Measurements from ENCODE around the gene CUX1. TPM values are rescaled to one million over a fixed set of nuclear protein-coding genes. Genes with fewer than 3 reads are reported as not detected.
"Not testable (repeated sequence)": the region's sequence is repeated elsewhere in the genome, so short reads cannot be mapped to it uniquely, and the experiment has no call there.

CUX1 gene
- total RNA-seq, 1 experiment from 2014 or later, result 36.5 TPM

GRCh38 chr7:101823096-101823495 is 5.7 kb downstream of the CUX1 start:
- DNase-seq (ENCODE audit: low spot score), result no peak

- no peak for DNase-seq (ENCODE audit: low spot score)
Observed at GRCh38 chr7:101823596-101823995, 6.2 kb downstream of the CUX1 start.

GRCh38 chr7:101824440-101824839 is 7.0 kb downstream of the CUX1 start:
- no peak for DNase-seq (ENCODE audit: low spot score)

GRCh38 chr7:101826081-101826835 is 8.8 kb downstream of the CUX1 start:
- DNase-seq (ENCODE audit: low spot score), result no peak

- no peak for DNase-seq (ENCODE audit: low spot score)
Observed at GRCh38 chr7:101828301-101829020, 11.0 kb downstream of the CUX1 start.

GRCh38 chr7:101829374-101829773 is 11.9 kb downstream of the CUX1 start:
- DNase-seq (ENCODE audit: low spot score), result no peak

- DNase-seq (ENCODE audit: low spot score), result no peak
Observed at GRCh38 chr7:101829821-101830220, 12.4 kb downstream of the CUX1 start.

- not testable (repeated sequence) for DNase-seq (ENCODE audit: low spot score)
Observed at GRCh38 chr7:101831396-101831795, 14.0 kb downstream of the CUX1 start.

GRCh38 chr7:101832205-101832631 is 14.8 kb downstream of the CUX1 start:
- DNase-seq (ENCODE audit: low spot score), result no peak

GRCh38 chr7:101832685-101833375 is 15.4 kb downstream of the CUX1 start:
- no peak for DNase-seq (ENCODE audit: low spot score)

- no peak for DNase-seq (ENCODE audit: low spot score)
Observed at GRCh38 chr7:101833799-101834198, 16.4 kb downstream of the CUX1 start.

GRCh38 chr7:101835136-101835535 is 17.7 kb downstream of the CUX1 start:
- no peak for DNase-seq (ENCODE audit: low spot score)

- not testable (repeated sequence) for DNase-seq (ENCODE audit: low spot score)
Observed at GRCh38 chr7:101837433-101837832, 20.0 kb downstream of the CUX1 start.

GRCh38 chr7:101838837-101839483 is 21.5 kb downstream of the CUX1 start:
- DNase-seq (ENCODE audit: low spot score), result no peak

GRCh38 chr7:101841328-101841727 is 23.9 kb downstream of the CUX1 start:
- DNase-seq (ENCODE audit: low spot score), result no peak

GRCh38 chr7:101843293-101844271 is 26.2 kb downstream of the CUX1 start:
- no peak for DNase-seq (ENCODE audit: low spot score)

GRCh38 chr7:101845974-101846373 is 28.5 kb downstream of the CUX1 start:
- DNase-seq (ENCODE audit: low spot score), result no peak

GRCh38 chr7:101846800-101847538 is 29.5 kb downstream of the CUX1 start:
- DNase-seq (ENCODE audit: low spot score), result no peak

- no peak for DNase-seq (ENCODE audit: low spot score)
Observed at GRCh38 chr7:101848208-101848951, 31.0 kb downstream of the CUX1 start.

Data from A172 (cell line).